T-helper 17 cell (primary cell): Measurements from ENCODE around the gene SLX9. TPM values are rescaled to one million over a fixed set of nuclear protein-coding genes. Genes with fewer than 3 reads are reported as not detected.
A peak's percentile ranks its signal among the peaks of the same experiment; 100 is the strongest.
"Not testable (repeated sequence)": the region's sequence is repeated elsewhere in the genome, so short reads cannot be mapped to it uniquely, and the experiment has no call there.

Experiments
- ATAC-seq: fragments of 150-1000 bp; cut with Tn5 transposase; 2 replicates; pipeline ENCODE4 v1.10.0; 2021; ENCODE audit warnings: mild to moderate bottlenecking, moderate library complexity
- DNase-seq, 3 donors: peaks; one replicate each; pipeline versions ENCODE4 v3.0.0 to v3.0.0-alpha.2; 2020 to 2021
- H3K9me3 ChIP-seq: one replicate; pipeline ENCODE4 v1.7.0; 2013; ENCODE audit warnings: low read length, mild to moderate bottlenecking; ENCODE audit not compliant: control insufficient read depth, poor library complexity, severe bottlenecking
- H3K27ac Mint-ChIP-seq: one replicate; pipeline ENCODE4 v1.8.0; 2022; ENCODE audit warnings: mild to moderate bottlenecking, moderate library complexity, mixed read lengths
- H3K27me3 Mint-ChIP-seq: one replicate; pipeline ENCODE4 v1.8.0; 2022; ENCODE audit warnings: mixed read lengths
- H3K36me3 Mint-ChIP-seq: one replicate; pipeline ENCODE4 v1.8.0; 2022; ENCODE audit warnings: low read depth, mixed read lengths
- H3K4me1 Mint-ChIP-seq: one replicate; pipeline ENCODE4 v1.8.0; 2022; ENCODE audit warnings: mild to moderate bottlenecking, mixed read lengths
- H3K4me3 Mint-ChIP-seq: one replicate; pipeline ENCODE4 v1.8.0; 2022; ENCODE audit warnings: mild to moderate bottlenecking, moderate library complexity, mixed read lengths
- total RNA-seq, 4 donors: library from RNA in 2 of 4; stranded (reverse) in 2 of 4; gene quantifications; one replicate each; pipeline ENCODE4 v1.2.3 and lab custom pipeline; 2022 to 2026

Gene SLX9
- total RNA-seq, 2 donors from 2014 or later = 14.0 to 15.4 TPM

DNA sequence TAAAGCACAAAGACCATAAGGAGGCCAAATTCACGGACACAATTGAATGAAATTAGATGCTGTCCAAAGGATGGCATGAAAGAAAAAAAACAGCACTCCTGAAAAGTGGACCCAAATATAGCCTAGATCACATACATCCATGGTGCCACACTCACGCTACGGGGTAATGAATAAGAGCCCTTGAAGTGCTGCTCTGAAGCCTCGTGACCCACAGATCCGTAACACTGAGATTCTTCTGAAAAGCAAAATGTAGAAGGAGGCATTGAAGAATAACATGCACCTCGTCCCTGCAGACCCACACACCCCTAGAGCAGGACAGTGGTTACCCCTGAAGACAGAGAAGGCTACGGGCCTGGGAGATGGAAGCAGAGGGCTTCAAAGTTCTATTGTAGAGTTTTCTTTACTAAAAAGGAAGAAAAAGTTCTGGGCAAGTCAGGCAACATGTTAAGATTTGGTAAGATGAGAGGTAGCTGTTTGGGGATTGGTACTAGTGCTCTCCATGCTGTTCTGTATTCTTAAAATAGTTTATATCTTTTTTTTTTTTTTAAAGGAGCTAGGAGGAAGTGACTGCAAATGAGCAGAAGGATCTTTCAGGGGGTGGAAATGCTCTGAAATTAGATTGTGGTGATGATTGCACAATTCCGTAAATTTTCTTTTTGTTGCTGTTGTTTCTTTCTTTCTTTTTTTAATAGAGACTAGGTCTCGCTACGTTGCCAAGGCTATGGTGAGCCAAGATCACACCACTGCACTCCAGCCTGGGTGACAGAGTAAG, 15.0 kb upstream of the SLX9 start:
- Mint-ChIP-seq H3K36me3 (peaks cover 4% of the 10 kb centered on the region), H3K4me1 (peaks cover 68% of the 10 kb centered on the region)
- ATAC-seq = no peak

DNA sequence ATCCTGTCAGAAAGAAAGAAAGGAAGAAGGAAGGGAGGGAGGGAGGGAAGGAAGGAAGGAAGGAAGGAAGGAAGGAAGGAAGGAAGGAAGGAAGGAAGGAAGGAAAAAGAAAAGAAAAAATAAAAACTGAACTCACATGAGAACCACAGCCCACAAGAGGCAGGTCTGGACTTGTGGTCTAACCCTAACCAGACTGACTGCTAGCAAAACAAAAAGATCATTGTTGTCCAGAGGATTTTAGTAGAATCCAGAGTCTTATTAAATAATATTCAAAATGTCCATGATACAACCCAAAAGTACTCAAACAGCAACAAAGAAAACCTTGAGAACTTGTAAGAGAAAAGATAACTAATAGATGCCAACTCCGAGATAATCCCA, 14.5 kb upstream of the SLX9 start:
- H3K27me3 Mint-ChIP-seq = no peaks in the 10 kb centered on the region
- H3K4me1 Mint-ChIP-seq = peaks cover 68% of the 10 kb centered on the region
- ATAC-seq (no peak), DNase-seq (no peak)
- H3K9me3 ChIP-seq = no peaks in the 10 kb centered on the region
- peak overlapping the region; percentile 85 for H3K4me3 Mint-ChIP-seq
- H3K36me3 Mint-ChIP-seq = no peaks in the 10 kb centered on the region
- peak overlapping the region; percentile 94 for H3K27ac Mint-ChIP-seq

More for the DNA sequence above, 15.0 kb upstream of the SLX9 start:
- Mint-ChIP-seq H3K4me3 (peak overlapping the region; percentile 85), H3K27ac (peak overlapping the region; percentile 94), H3K27me3 (no peaks in the 10 kb centered on the region)
- DNase-seq = no peak
- no peaks in the 10 kb centered on the region for H3K9me3 ChIP-seq

GRCh38 chr21:44926331-44927101, 13.3 kb upstream of the SLX9 start:
- peak overlapping the region; percentile 94 for H3K27ac Mint-ChIP-seq
- no peaks in the 10 kb centered on the region for H3K9me3 ChIP-seq
- peak overlapping the region; percentile 95 for H3K4me3 Mint-ChIP-seq
- no peaks in the 10 kb centered on the region for H3K27me3 Mint-ChIP-seq
- H3K36me3 Mint-ChIP-seq = no peaks in the 10 kb centered on the region
- H3K4me1 Mint-ChIP-seq = peaks cover 65% of the 10 kb centered on the region
- ATAC-seq (peak; percentile 57), DNase-seq (peak in 2 of 3 donors; percentile 38 to 55)

DNA sequence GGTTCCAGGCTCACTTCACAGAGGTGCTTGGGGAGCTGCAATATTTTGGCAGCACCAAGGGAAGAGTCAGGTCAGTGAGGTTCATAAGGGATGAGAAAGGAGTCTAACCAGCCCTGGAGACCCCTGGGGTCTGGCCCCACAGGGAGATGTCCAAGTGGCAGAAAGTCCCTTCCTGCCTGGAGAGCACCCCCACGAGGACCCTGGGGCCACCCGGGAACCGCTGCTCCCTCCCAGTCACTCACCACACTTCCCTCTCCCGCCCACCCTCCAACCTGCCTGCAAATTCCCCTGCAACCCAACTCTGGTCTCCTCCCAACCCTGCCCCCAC, 12.6 kb upstream of the SLX9 start:
- no peaks in the 10 kb centered on the region for H3K9me3 ChIP-seq
- peak overlapping the region; percentile 94 for H3K27ac Mint-ChIP-seq
- no peaks in the 10 kb centered on the region for H3K27me3 Mint-ChIP-seq
- no peaks in the 10 kb centered on the region for H3K36me3 Mint-ChIP-seq
- ATAC-seq (no peak), DNase-seq (no peak)
- peak overlapping the region; percentile 95 for H3K4me3 Mint-ChIP-seq
- H3K4me1 Mint-ChIP-seq = peaks cover 60% of the 10 kb centered on the region

GRCh38 chr21:44927587-44928461, 12.0 kb upstream of the SLX9 start:
- H3K27ac Mint-ChIP-seq = peak overlapping the region; percentile 94
- H3K36me3 Mint-ChIP-seq = no peaks in the 10 kb centered on the region
- H3K27me3 Mint-ChIP-seq = no peaks in the 10 kb centered on the region
- ATAC-seq (peak; percentile 74), DNase-seq (peak; percentile 47 to 78 (median 59))
- peaks cover 59% of the 10 kb centered on the region for H3K4me1 Mint-ChIP-seq
- H3K4me3 Mint-ChIP-seq = peak overlapping the region; percentile 95
- H3K9me3 ChIP-seq = no peaks in the 10 kb centered on the region

DNA sequence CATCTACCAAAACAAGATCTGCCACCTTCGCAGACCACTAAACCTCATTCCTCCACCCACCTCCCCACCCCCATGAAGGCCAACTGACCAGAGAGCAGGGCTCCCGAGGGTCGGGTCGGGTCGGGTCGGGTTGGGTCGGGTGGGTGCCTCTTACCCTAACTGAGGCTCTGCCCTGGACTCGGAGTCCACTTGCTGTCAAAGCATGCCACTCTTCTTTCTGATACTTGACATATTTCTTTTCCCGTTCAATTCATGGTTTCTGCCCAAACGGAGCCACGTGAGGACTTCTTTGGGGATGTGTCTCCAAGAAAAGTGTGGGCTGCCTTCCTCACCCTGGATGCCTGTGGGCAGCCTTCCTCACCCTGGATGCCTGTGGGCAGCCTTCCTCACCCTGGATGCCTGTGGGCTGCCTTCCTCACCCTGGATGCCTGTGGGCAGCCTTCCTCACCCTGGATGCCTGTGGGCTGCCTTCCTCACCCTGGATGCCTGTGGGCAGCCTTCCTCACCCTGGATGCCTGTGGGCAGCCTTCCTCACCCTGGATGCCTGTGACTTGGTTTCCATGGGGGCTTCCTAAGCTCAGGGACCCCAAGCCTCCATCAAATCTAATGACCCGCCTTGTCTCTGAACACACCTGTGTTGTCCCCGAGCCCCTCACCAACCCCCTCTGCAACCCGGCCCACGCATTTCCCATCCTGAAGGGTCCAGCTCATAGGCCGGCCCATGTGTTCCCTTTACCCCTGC, 11.2 kb upstream of the SLX9 start:
- H3K27ac Mint-ChIP-seq = peak overlapping the region; percentile 94
- H3K36me3 Mint-ChIP-seq, H3K9me3 ChIP-seq, DNase-seq, H3K27me3 Mint-ChIP-seq, ATAC-seq: not testable (repeated sequence)
- H3K4me3 Mint-ChIP-seq = peak overlapping the region; percentile 95
- peaks cover 56% of the 10 kb centered on the region for H3K4me1 Mint-ChIP-seq

- H3K27me3 Mint-ChIP-seq = no peaks in the 10 kb centered on the region
- H3K27ac Mint-ChIP-seq = peak overlapping the region; percentile 94
- peaks cover 50% of the 10 kb centered on the region for H3K4me1 Mint-ChIP-seq
- ATAC-seq (no peak), DNase-seq (no peak)
- no peaks in the 10 kb centered on the region for H3K9me3 ChIP-seq
- peak overlapping the region; percentile 95 for H3K4me3 Mint-ChIP-seq
- no peaks in the 10 kb centered on the region for H3K36me3 Mint-ChIP-seq
Measured at GRCh38 chr21:44929242-44929798, 10.5 kb upstream of the SLX9 start.

DNA sequence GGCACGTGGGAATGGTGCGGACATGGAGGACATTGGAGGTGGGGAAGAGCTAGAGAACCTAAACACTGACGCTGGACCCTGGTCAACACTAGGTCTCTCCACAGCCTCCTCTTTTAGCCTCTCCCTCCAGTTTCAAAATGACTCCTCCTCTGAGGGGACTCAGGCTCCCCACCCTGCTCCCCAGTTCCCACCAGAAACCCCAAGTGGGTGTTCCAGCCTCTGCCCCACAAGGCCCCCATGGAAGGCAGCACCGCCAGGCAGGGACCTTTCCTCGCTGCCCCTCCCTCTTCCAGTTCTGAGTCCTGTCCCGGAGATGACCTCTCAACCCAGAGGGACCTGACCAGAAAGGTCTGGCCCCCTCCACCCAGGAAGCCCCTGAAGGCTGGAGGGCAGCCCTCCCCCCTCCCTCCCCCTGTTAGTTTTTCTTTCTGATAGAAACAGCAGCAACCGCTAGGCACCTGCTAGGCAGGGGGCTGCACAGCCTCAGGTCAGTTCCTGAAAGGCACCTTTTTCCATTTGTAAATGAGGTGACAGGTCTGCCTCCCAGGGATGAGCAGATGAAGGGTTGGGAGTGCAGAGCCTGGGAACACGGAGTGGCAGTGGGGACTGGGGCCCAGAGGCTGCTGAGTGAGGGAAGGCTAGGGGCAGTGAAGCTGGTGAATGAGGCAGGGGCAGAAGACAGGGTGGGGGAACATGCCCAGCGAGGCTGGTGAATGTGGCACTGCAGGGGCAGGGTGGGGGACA, 9.9 kb upstream of the SLX9 start:
- no peaks in the 10 kb centered on the region for H3K9me3 ChIP-seq
- no peaks in the 10 kb centered on the region for H3K36me3 Mint-ChIP-seq
- ATAC-seq (no peak), DNase-seq (no peak)
- H3K27me3 Mint-ChIP-seq = no peaks in the 10 kb centered on the region
- H3K4me3 Mint-ChIP-seq = peak overlapping the region; percentile 95
- peak overlapping the region; percentile 94 for H3K27ac Mint-ChIP-seq
- peaks cover 43% of the 10 kb centered on the region for H3K4me1 Mint-ChIP-seq

DNA sequence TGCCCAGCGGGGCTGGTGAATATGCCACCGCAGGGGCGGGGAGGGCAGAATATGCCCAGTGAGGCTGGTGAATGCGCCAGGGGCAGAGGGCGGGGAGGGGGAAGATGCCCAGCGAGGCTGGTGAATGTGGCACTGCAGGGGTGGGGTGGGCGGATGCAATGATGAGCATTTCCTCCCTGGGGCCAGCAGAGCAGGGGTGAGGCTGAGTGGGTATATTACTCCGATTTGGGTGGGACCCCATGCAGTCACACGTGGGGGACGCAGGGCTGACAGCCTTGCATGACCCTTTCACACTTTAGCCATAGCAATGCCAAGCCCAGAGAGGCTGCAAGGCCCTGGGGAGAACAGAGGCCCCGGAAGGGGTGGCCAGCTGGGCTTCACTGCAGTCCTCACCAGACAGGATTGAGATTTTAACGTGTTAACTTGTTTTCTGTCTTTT, 9.3 kb upstream of the SLX9 start:
- Mint-ChIP-seq H3K4me3 (peak overlapping the region; percentile 93), H3K27me3 (no peaks in the 10 kb centered on the region), H3K4me1 (peaks cover 37% of the 10 kb centered on the region), H3K27ac (peak overlapping the region; percentile 94), H3K36me3 (no peaks in the 10 kb centered on the region)
- DNase-seq (peak in 2 of 3 donors; percentile 48 to 50), ATAC-seq (peak; percentile 39)
- H3K9me3 ChIP-seq = no peaks in the 10 kb centered on the region

GRCh38 chr21:44931137-44931500, 8.7 kb upstream of the SLX9 start:
- Mint-ChIP-seq H3K4me3 (peak overlapping the region; percentile 93), H3K36me3 (no peaks in the 10 kb centered on the region), H3K27ac (peak overlapping the region; percentile 94), H3K4me1 (peaks cover 34% of the 10 kb centered on the region), H3K27me3 (no peaks in the 10 kb centered on the region)
- no peaks in the 10 kb centered on the region for H3K9me3 ChIP-seq
- DNase-seq = no peak
- no peak for ATAC-seq

GRCh38 chr21:44931501-44932407, 8.1 kb upstream of the SLX9 start:
- no peaks in the 10 kb centered on the region for H3K27me3 Mint-ChIP-seq

More at GRCh38 chr21:44931501-44932407, 8.1 kb upstream of the SLX9 start:
- Mint-ChIP-seq H3K4me1 (peaks cover 29% of the 10 kb centered on the region), H3K4me3 (peak overlapping the region; percentile 93), H3K36me3 (no peaks in the 10 kb centered on the region), H3K27ac (peak overlapping the region; percentile 94)
- ATAC-seq (no peak), DNase-seq (no peak)
- no peaks in the 10 kb centered on the region for H3K9me3 ChIP-seq
